GM19099 (cell line): Measurements from ENCODE around the gene TCP1.

Experiments used
- POLR2A ChIP-seq: IDR thresholded peaks from 3 replicates; pipeline ENCODE4 v1.6.1; 2011; ENCODE audit warnings: low read depth; ENCODE audit not compliant: insufficient read length; ENCODE audit errors: extremely low read depth

The TCP1 gene

DNA sequence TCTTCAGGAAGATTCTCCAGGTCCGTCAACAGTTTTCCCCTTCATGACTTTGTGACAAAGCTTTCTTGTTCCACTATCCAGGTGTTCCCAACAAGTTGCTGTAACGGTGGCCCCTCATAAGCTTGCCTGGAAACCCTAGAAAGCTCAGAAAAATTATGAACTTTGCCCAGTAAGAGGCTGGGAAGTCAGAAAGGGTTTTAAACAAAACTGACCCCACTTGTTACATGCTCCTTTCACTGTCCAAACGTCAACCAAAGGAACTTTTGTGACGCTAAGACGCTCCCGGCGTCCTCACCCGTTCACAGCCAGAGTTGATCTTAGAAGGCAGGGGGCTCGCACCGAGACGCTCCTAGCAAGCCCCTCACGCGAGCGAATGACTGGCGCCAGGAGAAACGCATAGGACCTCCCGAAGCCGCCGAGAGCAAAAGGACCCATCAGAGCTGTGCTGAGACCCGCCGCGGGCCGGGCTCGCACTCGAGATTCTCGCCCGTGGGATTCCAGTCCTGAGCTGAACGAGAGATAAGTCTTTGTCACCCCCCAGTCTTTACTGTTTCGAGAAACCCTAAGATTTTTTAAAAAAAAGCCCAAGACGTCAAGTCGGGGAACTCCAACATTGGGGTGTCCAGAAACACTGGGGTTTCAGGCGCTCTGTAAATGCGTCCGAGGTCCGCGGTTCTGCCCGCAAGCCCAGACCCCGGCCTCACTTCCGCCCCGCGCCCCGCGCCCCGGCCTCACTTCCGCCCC lies 28.1 kb downstream of the TCP1 start:
- TF ChIP-seq POLR2A: peak; percentile 49

DNA sequence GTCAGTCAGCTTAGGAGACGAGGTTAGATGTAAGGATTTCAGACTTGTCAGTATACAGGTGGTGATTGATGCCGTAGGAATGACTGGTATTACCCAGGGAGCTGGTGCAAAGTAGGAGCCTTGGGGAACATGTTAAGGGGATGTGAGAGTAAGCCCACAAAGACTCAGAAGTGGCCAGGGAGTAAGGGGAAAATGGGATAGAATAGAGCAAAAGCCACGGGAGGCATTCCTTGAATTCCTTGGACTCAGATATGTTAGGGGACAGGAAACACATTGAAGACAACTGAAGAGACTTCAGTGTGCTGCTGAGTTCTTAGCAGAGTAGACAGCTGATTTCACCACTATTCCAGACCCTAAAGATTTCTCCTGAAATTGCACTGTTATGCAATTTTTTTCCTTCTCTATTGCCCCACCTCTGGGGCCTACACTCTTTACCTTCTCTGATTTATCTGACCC lies 28.8 kb downstream of the TCP1 start:
- no peak for TF ChIP-seq POLR2A

DNA sequence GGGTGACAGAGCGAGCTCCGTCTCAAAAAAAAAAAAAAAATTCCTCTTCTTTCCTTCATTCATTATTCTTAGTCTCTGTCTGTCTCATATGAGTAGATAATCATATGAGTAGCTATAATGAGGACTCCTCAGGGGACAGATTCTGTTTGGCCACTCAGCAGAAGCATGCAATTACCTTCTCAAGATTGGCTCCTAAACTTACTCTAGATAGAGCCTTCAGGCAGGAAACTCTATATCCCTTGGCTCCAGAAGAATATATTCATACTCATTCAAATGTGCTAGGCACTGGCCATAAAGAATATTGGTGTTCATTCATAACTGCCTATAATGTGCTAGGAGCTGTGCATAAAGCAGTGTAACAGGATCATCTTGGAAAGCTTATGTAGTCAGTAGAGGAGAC lies 29.8 kb downstream of the TCP1 start:
- no peak for TF ChIP-seq POLR2A

DNA sequence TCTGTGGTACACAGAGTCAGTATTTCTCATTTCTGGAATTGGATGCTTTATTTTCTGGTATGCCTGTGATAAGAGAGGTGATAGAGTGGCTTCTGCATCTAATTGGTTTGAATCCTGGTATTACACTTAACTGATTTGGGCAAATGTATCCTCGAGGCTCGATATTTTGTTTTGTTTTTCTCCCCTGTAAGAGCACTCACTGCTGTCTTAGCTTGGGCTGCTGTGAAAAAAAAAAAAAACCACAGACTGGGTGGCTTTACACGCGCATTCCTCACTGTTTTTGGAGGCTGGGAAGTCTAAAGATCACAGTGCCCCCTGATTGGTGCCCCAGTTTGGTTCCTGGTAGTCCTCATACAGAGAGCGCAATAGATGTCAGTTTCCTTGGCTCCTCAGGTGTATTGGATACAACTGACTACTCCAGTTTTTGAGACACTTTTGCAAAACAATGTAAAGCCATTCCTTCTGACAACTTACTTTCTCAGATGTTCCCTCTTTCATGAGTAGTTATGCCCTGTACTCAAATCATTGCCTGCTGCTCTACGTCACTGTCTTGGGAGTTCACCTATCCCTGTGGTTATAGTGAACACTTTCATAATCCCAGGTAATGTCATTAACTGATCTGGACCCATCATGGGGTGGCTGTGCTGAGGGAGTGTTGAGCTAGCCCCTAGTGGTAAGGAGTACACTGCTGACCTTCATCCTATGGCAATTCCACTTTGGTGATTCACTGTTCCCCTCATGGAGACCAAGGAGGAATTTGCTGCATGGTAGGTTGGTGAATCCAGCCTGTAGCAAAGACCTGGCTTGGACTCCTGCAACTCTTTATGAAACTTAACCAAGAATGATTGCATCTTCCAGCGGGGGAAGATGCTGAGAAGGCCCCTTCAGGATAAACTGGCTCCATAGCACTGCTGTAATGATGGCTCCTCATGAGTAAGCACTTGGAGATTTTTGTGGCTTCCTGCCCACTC lies 31.1 kb downstream of the TCP1 start:
- no peak for TF ChIP-seq POLR2A

DNA sequence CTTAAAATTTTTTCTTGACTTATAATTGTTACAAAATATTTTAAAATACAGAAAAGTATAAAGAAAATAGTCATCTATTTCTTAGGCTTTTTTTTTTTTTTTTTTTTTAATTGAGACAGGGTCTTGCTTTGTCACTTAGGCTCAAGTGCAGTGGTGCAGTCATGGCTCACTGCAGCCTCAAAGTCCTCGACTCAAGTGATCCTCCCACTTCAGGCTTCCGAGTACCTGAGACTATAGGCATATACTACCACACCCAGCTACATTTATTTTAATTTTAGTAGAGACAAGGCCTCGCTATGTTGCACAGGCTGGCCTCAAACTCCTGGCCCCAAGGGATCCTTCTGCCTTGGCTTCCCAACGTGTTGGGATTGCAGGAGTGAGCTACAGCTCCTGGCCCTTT lies 32.9 kb downstream of the TCP1 start:
- no peak for TF ChIP-seq POLR2A

DNA sequence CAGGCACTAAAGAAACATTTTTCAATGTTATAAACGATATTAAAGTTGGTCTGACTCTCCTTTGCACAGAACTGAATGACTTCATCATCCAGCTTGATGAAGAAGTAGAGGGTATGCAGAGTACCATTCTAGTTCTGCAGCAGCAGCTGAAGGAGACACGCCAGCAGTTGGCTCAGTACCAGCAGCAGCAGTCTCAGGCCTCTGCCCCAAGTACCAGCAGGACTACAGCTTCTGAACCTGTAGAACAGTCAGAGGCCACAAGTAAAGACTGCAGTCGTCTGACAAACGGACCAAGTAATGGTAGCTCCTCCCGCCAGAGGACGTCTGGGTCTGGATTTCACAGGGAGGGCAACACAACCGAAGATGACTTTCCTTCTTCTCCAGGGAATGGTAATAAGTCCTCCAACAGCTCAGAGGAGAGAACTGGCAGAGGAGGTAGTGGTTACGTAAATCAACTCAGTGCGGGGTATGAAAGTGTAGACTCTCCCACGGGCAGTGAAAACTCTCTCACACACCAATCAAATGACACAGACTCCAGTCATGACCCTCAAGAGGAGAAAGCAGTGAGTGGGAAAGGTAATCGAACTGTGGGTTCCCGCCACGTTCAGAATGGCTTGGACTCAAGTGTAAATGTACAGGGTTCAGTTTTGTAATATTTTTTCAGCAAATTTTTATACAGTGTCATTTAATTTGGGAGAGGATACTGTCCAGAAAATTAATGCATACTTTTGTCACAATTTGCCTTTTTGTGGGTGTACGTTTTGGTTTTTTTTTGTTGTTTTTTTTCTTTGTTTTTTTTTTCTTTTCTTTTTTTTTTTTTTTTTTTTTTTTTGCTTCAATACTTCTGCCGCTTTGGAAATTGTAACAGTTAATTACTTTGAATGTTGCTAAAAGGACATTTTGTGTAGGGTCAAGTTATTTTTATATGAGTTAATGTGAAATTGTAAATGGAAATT lies 34.2 kb downstream of the TCP1 start:
- no peak for TF ChIP-seq POLR2A

DNA sequence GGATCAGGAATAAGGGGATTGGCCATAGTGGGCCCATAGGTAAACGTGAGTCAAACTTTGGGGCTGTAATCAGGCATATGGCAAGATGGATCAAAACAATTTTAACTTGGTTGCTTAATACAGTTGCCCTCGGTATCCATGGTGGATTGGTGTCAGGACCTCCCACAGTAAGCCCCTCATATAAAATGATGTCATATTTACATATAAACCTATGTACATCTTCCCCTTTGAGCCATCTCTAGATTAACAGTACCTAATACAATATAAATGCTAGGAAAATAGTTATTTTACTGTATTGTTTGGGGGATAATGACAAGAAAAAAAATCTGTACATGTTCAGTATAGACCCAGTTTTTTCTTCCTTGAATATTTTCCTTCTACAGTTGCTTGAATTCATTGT lies 35.0 kb downstream of the TCP1 start:
- no peak for TF ChIP-seq POLR2A

DNA sequence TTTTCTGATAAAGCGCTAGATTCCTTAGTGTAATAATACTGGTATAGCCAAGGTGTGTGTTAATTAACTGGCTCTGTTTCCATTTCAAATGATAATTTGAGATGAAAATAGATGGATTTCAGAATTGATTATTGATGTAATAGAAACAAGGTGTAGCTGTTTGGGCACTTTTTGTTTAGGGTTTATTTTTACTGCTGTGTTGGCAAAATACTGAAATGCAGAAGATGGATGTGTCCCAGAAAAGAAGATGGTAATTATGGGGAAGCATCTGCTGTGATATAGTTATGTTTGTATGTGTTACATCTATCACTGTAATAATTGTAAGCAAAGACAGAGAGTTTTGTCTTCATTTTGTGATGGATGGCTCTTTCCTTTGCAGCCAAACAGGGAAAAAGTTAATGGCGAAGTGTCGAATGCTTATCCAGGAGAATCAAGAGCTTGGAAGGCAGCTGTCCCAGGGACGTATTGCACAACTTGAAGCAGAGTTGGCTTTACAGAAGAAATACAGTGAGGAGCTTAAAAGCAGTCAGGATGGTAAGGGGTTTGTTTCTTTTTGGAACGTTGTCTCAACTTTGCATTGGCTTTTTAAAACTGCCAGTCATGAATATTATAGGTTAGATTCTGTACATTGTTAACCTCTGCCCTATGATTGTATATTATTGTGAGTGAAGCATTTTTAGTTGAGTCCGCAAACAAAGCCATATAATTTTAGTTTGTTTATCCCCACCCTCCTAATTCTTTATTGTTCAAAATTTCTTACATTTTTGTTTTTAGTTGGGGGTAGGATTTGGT lies 36.1 kb downstream of the TCP1 start:
- no peak for TF ChIP-seq POLR2A

DNA sequence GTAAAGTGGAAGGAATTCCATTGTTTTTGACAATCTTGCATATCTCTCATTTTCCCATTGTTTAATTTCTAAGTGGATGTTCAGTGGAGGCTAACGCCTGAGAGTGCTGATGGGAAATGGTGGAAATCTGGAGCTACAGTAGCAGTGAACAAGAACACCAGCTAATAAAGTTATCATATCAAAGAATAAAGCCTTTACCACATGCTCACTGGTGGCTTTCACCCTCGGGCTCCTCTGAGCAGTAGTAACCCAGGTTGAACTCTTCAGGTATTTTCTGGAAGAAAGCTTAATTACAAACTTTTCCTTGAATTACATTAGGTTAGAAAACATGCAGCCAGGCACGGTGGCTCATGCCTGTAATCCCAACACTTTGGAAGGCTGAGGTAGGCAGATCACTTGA lies 38.0 kb downstream of the TCP1 start:
- TF ChIP-seq POLR2A: no peak

DNA sequence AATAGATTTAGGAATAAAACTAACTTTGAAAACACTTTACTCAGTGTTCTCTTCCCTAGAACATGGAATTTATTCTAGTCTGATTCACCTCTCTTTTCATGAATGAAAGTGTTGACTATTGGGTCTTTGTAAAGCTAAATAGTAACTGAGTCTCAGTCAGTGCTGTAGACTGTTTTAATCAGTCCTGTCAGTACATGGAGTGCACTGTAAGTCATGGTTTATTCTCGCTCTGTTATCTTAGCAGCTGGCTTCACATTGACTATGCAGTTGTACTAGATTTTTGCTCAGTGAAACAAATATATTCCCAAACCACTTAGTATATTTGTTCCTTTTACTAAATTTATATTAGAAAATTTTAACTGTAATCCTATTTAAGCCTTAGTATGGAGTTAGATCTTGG lies 42.6 kb downstream of the TCP1 start:
- no peak for TF ChIP-seq POLR2A

DNA sequence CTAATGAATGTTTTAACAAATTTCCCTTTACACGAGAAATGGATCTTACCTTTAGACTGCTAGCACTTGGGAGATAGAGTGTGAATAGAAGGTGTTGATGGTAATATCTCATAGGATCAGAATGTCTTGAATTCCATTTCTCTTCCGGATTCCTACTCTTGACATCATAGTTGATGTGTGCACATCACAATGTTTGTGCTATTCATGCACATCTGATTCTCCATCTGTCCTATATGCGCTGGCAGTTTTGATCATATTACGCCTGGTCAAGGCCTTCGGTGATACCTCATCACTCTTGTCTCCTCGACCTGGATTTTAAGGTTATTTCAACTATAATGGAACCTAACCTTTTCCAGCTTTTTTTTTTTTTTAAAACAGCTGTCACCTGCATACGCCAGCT lies 44.3 kb downstream of the TCP1 start:
- TF ChIP-seq POLR2A: no peak

DNA sequence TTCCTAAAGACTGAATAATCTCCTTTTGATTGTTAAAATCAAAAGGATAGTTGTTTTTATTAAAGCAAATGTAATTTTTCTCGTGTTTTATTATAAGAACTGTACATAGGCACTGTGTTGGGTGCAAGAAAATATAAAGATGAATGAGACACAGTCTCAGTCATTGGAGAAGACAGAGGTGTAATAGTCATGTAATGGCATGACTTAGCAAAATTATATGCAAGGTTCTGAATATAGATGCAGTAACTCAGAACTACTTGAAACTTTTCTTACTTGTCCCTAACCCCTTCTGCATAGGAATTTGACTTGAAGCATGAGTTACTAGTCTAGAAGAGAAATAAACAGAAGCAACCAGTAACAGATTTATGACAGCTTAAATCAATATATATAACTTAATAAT lies 47.2 kb downstream of the TCP1 start:
- TF ChIP-seq POLR2A: no peak

DNA sequence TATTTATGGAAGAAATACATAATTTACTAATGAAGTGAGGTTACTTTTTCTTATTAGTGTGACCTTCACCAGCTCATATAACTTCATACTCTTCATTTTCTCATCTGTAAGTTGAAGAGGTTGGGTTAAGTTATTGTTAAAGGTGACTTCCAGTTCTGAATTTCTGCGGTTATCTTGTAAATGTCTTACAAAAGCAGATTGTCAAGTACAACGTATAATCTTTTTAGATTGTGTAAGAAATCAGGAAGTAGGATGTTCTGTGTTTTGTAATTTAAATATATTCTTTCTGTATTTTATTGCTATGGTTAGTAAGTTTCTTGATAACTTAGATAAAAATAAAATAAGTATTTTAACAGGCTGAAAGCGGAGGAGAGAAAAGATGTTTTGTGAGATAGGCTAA lies 50.1 kb downstream of the TCP1 start:
- TF ChIP-seq POLR2A: no peak

DNA sequence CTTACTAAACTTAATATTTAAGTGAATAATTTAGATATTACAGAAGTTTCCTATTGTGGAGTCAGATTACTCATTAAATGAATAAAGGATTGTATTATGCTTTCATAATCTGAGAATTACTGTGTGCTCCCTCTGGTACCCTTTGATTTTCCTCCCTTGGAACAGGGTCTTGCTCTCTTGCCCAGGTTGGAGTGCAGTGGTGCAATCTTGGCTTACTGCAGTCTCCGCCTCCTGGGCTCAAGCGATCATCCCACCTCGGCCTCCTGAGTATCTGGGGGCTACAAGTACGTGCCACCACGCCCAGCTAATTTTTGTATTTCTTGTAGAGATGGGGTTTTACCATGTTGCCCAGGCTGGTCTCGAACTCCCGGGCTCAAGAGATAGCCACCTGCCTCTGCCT lies 52.5 kb downstream of the TCP1 start:
- TF ChIP-seq POLR2A: no peak
